Activated CD4-positive, alpha-beta T cell treated with anti-CD3 and anti-CD28 coated beads for 1 hour (primary cell): Measurements from ENCODE around the gene POLD1.
"Not testable (repeated sequence)": the region's sequence is repeated elsewhere in the genome, so short reads cannot be mapped to it uniquely, and the experiment has no call there.

Experiments used
- DNase-seq: peaks from one replicate; pipeline ENCODE4 v3.0.0-alpha.2; 2020

POLD1 gene

GRCh38 chr19:50439130-50439529, 55.0 kb downstream of the POLD1 start:
- not testable (repeated sequence) for DNase-seq

GRCh38 chr19:50444059-50444458, 59.9 kb downstream of the POLD1 start:
- DNase-seq, result no peak

- no peak for DNase-seq
Measured at GRCh38 chr19:50447053-50447452, 62.9 kb downstream of the POLD1 start.

- no peak for DNase-seq
Measured at GRCh38 chr19:50447750-50448149, 63.6 kb downstream of the POLD1 start.

- DNase-seq, result no peak
Measured at GRCh38 chr19:50449236-50449899, 65.2 kb downstream of the POLD1 start.

- no peak for DNase-seq
Measured at GRCh38 chr19:50450369-50451222, 66.4 kb downstream of the POLD1 start.

GRCh38 chr19:50451223-50451534, 67.0 kb downstream of the POLD1 start:
- no peak for DNase-seq

- no peak for DNase-seq
Measured at GRCh38 chr19:50453243-50453642, 69.1 kb downstream of the POLD1 start.

GRCh38 chr19:50455992-50456391, 71.8 kb downstream of the POLD1 start:
- no peak for DNase-seq

GRCh38 chr19:50457300-50457699, 73.2 kb downstream of the POLD1 start:
- DNase-seq, result no peak

GRCh38 chr19:50458396-50459066, 74.4 kb downstream of the POLD1 start:
- no peak for DNase-seq

- DNase-seq, result no peak
Measured at GRCh38 chr19:50459067-50459456, 74.9 kb downstream of the POLD1 start.

- DNase-seq, result no peak
Measured at GRCh38 chr19:50459638-50460037, 75.5 kb downstream of the POLD1 start.

GRCh38 chr19:50460161-50460765, 76.1 kb downstream of the POLD1 start:
- no peak for DNase-seq

- DNase-seq, result peak; percentile 30
Measured at GRCh38 chr19:50461066-50461875, 77.1 kb downstream of the POLD1 start.

- DNase-seq, result no peak
Measured at GRCh38 chr19:50462970-50463369, 78.8 kb downstream of the POLD1 start.

- DNase-seq, result no peak
Measured at GRCh38 chr19:50464348-50464747, 80.2 kb downstream of the POLD1 start.

- no peak for DNase-seq
Measured at GRCh38 chr19:50465000-50465399, 80.9 kb downstream of the POLD1 start.

GRCh38 chr19:50465986-50466705, 82.0 kb downstream of the POLD1 start:
- no peak for DNase-seq

- DNase-seq, result no peak
Measured at GRCh38 chr19:50466706-50467039, 82.5 kb downstream of the POLD1 start.

GRCh38 chr19:50467566-50467965, 83.4 kb downstream of the POLD1 start:
- DNase-seq, result no peak
